Progenitor cell of endocrine pancreas (in vitro differentiated cells): ENCODE data around the gene C1orf74. TPM values are rescaled to one million over a fixed set of nuclear protein-coding genes. Genes with fewer than 3 reads are reported as not detected.

Experiments
- DNase-seq: peaks from one replicate; pipeline ENCODE4 v3.0.0; 2021; ENCODE audit warnings: low spot score; ENCODE audit not compliant: unreplicated experiment
- H3K27ac Mint-ChIP-seq: 2 replicates; pipeline ENCODE4 v1.8.0; 2021; ENCODE audit warnings: mild to moderate bottlenecking, moderate library complexity, mixed read lengths
- H3K27me3 Mint-ChIP-seq: 2 replicates; pipeline ENCODE4 v1.8.0; 2021; ENCODE audit warnings: mixed read lengths
- H3K36me3 Mint-ChIP-seq: 2 replicates; pipeline ENCODE4 v1.8.0; 2022; ENCODE audit warnings: mixed read lengths; ENCODE audit not compliant: insufficient read depth
- H3K4me1 Mint-ChIP-seq: 2 replicates; pipeline ENCODE4 v1.8.0; 2021; ENCODE audit warnings: low read depth, mixed read lengths
- H3K4me3 Mint-ChIP-seq: 2 replicates; pipeline ENCODE4 v1.8.0; 2021; ENCODE audit warnings: low read depth, mild to moderate bottlenecking, moderate library complexity, mixed read lengths
- H3K9me3 Mint-ChIP-seq: 2 replicates; pipeline ENCODE4 v1.8.0; 2021; ENCODE audit warnings: low read depth, mixed read lengths
- CTCF ChIP-seq: fragments of 200-600 bp; sonication (generic); IDR thresholded peaks from one replicate; pipeline ENCODE4 v1.5.0; 2021; ENCODE audit warnings: antibody characterized with exemption, mild to moderate bottlenecking; ENCODE audit not compliant: unreplicated experiment
- total RNA-seq: library from RNA; stranded (reverse); gene quantifications from 2 replicates; pipeline ENCODE4 v1.2.1, GENCODE V29; 2021

Gene C1orf74
- total RNA-seq, 1 donor from 2014 or later = 2.5 TPM

GRCh38 chr1:209767096-209767495 lies 17.3 kb downstream of the C1orf74 start:
- H3K27ac Mint-ChIP-seq = no peak overlapping the region
- H3K27me3 Mint-ChIP-seq = peaks cover 12% of the 10 kb centered on the region
- no peaks in the 10 kb centered on the region for H3K36me3 Mint-ChIP-seq
- no peaks in the 10 kb centered on the region for H3K9me3 Mint-ChIP-seq
- DNase-seq = no peak
- no peaks in the 10 kb centered on the region for H3K4me1 Mint-ChIP-seq
- H3K4me3 Mint-ChIP-seq = no peak overlapping the region
- TF ChIP-seq CTCF = no peak

- Mint-ChIP-seq H3K27ac (no peak overlapping the region), H3K4me1 (no peaks in the 10 kb centered on the region), H3K36me3 (no peaks in the 10 kb centered on the region), H3K27me3 (peaks cover 18% of the 10 kb centered on the region), H3K4me3 (no peak overlapping the region), H3K9me3 (no peaks in the 10 kb centered on the region)
- TF ChIP-seq CTCF = no peak
- no peak for DNase-seq
Measured at GRCh38 chr1:209766051-209766450, 18.3 kb downstream of the C1orf74 start.

GRCh38 chr1:209761011-209761635 lies 23.2 kb downstream of the C1orf74 start:
- Mint-ChIP-seq H3K36me3 (no peaks in the 10 kb centered on the region), H3K9me3 (no peaks in the 10 kb centered on the region), H3K4me1 (no peaks in the 10 kb centered on the region), H3K4me3 (no peak overlapping the region), H3K27me3 (peaks cover 25% of the 10 kb centered on the region), H3K27ac (no peak overlapping the region)
- no peak for TF ChIP-seq CTCF
- no peak for DNase-seq

- H3K27me3 Mint-ChIP-seq = peaks cover 28% of the 10 kb centered on the region
- no peak for DNase-seq
- H3K4me1 Mint-ChIP-seq = no peaks in the 10 kb centered on the region
- H3K36me3 Mint-ChIP-seq = no peaks in the 10 kb centered on the region
- no peaks in the 10 kb centered on the region for H3K9me3 Mint-ChIP-seq
- no peak for TF ChIP-seq CTCF
- no peak overlapping the region for H3K27ac Mint-ChIP-seq
- H3K4me3 Mint-ChIP-seq = no peak overlapping the region
Measured at GRCh38 chr1:209759829-209760359, 24.5 kb downstream of the C1orf74 start.

- no peak for TF ChIP-seq CTCF
- DNase-seq = no peak
- no peaks in the 10 kb centered on the region for H3K36me3 Mint-ChIP-seq
- H3K4me3 Mint-ChIP-seq = no peak overlapping the region
- H3K9me3 Mint-ChIP-seq = no peaks in the 10 kb centered on the region
- H3K4me1 Mint-ChIP-seq = no peaks in the 10 kb centered on the region
- H3K27me3 Mint-ChIP-seq = peaks cover 26% of the 10 kb centered on the region
- no peak overlapping the region for H3K27ac Mint-ChIP-seq
Measured at GRCh38 chr1:209758400-209758799, 26.0 kb downstream of the C1orf74 start.
